GM21447 (cell line): ENCODE results near the gene GRIK3.

Experiments used
- ATAC-seq: cut with Tn5 transposase; IDR thresholded peaks from one replicate; pipeline ENCODE4 v1.9.1; 2021; ENCODE audit not compliant: unreplicated experiment

GRIK3 gene

GRCh38 chr1:37047542-37047941, 13.2 kb upstream of the GRIK3 start:
- no peak for ATAC-seq

- no peak for ATAC-seq
These were observed 8.8 kb upstream of the GRIK3 start for GRCh38 chr1:37043101-37043500.

- no peak for ATAC-seq
These were observed 8.2 kb upstream of the GRIK3 start for GRCh38 chr1:37042506-37042905.

DNA sequence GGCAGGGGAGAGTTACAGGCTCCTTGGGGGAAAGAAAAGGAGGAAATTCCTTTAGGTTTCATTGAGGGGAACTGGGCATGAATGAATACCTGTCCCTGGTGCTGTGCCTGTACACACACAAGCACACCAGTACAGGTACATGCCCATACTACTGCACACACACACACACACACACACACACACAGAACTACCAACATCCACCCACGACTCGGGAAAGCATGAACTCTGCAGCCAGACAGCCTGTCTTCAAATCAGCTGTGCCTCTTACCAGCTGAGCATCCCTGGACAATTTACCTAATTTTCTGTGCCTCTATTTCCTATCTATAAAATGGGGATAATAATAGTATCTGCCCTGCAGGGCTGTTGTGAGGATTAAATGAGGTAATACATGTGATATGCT, 7.2 kb upstream of the GRIK3 start:
- ATAC-seq = no peak

DNA sequence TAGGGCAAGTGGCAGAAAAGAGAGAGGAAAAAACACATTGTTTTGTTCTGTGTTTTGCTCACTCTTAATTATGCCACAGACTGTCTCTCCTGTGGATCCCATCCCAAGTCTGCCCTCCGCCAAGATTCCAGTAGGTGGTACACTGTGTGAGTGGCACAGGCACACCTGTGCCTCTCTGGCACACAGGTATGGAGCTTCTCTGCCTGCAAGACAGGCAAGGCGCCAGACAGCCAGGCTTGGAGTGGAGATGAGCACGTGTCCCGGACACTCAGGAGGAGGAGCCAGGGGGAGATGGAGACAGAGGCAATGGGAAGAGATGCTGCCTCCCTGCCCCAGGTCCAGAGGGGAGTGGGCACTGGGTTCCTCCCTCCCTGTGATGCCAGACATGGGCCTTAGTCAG, 6.5 kb upstream of the GRIK3 start:
- no peak for ATAC-seq

GRCh38 chr1:37040261-37040660, 5.9 kb upstream of the GRIK3 start:
- no peak for ATAC-seq

DNA sequence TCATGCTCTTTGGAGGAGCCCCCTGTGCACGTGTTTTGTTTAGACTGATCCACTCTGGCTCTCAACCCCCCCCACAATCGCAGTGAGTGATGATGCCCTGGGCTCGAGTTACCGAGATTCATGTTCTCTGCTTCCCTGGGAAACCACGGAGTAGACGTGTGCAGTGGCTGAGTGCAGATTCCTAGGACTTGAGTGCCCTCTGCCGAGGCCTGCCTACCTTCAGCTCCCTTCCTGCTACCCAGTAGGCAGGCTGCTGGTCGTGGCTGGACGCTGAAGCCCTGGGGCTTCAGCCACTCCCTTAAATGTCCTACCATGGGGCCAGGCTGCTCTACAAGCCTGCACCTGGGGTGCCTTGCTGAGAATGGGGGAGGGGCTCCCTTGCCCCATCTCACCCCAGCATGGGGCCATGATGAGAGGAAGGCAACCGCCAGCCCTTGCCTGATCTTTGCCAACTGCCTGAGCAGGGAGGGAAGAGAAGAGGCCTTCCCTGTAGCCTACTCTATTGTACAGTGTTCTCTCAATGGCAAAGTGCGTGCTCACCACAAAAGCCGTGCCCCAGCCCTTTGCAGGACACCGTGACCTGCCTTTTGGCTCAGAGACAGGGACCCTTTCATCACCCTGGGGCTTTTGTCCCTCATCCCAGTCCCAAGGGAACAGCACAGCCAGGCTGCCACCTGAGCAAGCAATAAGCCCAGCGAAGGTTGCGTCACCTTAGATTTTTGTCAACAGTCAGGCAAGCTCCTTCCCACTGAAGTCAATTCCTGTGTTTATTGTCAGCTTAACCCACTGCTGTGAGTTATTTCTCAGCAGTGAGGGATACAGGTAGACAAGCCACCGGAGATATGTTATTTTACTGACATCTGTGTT, 4.1 kb upstream of the GRIK3 start:
- ATAC-seq = no peak

DNA sequence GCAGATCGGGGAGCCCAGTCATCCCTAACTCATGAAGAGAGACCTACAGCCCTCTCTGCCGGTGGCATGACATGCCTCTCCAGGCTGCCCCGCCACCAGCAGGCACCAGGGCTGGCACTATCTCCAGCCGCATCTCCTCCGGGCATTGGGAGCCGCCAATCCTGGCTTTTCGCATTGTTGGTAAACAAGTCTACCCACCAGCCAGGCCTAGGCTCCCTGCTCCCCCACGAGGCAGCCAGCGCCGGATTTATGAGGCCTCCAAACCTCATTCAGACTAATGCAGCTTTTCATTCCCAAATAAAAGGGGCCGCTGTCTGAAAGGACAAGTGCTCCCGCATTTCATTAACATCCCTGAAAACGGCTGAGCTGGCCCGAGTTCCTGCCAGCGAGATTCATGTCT, 3.4 kb upstream of the GRIK3 start:
- ATAC-seq = no peak

- no peak for ATAC-seq
These were observed 2.3 kb upstream of the GRIK3 start for GRCh38 chr1:37036667-37037053.

DNA sequence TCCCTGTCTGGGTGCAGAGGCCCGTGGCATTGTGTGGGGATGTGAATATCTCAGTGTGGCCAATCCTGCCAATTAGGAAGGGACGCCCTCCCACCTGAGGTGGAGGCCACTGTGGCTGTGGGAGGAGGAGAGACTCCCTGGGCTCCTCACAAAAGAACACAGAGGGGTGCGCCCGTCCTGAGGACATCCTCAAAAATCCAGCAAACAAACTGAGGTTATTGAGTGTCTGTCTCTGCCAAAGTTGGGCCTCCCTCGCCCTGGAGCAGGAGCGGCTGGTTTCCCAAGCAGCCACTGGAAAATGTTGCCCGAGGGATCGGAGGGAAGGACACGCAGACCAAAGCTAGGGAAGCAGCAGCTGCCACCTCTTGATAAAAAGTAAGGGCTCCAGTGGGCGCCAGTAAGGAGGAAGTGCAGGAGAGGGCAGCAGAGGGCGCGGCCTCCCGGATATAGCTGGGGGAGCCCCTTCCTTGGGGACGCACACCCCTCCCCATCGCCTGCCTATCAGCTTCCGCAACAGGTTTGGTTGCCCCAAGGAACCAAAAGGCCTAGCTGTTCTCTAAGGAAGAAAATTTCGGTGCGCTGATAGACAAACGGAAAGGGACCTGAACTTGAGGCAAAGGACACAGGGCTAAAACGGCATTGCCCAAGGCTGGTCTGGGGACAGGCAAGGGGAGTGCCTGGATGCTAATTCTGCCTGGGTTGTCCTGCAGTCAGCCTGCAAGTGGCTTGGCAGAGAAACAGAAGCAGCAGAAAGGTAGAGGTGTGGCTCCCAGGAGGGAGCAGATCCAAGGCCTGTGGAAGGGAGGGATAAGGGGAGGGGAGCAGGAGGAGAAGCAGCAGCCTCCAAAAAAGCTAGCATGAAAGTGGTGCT, 1.7 kb upstream of the GRIK3 start:
- no peak for ATAC-seq

DNA sequence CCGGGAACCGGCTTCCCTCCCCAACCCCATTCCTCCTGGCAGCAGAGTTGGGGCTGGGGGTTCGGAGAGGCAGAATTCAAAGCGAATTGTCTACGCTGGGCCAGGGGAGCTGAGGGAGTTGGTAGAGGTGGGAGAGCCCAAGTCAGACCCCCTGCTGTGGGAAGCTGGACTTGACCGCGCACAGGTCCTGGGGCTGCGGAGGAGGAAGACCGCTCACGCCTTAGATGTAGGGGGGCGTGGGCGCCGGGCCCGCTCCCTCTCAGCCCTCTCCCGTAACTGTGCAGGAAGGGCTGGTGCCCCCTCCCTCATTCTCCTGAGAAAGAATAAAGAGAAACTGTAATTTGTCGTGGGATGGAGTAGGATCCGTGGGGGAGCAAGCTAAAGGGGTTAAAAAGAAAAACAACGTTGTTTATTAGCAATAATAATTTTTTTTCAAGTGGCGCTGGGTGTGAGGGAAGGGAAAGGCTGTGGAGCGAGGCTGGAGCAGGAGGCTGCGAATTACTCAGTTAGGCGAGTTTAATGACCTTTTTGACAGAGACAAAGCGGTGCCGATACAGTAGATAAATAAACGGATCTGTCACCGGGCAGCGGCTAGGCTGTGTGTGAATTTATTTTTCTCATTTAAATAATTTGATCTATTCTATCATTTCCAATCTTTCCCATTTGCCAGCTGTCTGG, 838 bp upstream of the GRIK3 start:
- no peak for ATAC-seq

GRCh38 chr1:37033355-37034101, 787 bp downstream of the GRIK3 start:
- no peak for ATAC-seq

DNA sequence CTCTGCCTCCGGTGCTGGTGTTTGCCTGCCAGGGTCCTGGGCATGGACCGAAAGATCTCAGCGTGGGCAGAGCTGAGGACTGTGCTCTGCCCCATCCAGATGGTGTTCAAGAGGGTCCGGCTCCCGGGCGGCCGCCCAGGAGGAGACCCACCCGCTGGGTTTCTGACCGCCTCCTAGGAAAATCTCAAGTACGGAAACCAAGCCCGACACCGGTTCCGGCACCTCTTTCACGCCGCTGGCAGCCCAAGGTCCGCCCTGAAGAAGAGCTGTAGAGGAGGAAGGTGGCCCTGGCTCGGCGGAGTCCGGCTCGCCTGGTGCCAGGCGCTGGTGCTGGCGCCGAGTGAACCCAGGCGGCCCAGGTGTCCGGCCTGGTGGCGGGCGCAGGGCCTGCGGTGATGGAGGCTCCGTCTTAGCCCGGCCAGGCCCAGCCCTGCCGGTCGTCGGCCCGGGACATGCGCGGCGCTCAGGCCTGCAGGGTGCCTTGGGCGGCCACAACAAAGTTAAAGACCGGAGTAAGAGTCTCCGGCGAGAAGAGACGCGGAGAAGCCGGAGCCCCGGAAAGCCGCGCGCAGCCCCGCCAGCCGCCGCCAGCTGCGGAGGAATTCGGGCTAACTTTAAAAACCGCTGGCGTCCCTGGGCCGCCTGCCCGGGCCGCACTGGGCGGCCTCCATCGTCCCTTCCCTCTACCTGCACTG, 1.5 kb downstream of the GRIK3 start:
- ATAC-seq = no peak

GRCh38 chr1:37031871-37032270, 2.4 kb downstream of the GRIK3 start:
- no peak for ATAC-seq

DNA sequence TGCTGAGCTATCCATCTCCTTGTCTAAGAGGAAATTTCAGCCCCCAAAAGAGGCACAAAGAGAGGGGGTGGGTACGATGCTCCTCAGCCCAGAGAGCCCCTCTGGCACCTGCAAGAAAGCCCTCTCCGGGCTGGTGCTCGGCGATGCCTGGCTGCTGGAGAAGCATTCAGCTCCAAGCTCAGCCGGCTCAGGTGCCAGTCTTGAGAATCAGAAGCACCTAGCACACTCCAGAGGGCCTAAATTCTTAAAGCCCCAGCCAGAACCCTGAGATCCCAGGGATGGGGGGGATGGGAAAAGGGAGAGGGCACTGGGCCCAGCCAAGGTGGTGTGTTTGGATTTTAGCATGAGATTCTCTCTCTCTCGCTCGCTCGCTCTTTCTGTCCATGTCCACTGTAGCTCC, 2.9 kb downstream of the GRIK3 start:
- ATAC-seq = no peak

DNA sequence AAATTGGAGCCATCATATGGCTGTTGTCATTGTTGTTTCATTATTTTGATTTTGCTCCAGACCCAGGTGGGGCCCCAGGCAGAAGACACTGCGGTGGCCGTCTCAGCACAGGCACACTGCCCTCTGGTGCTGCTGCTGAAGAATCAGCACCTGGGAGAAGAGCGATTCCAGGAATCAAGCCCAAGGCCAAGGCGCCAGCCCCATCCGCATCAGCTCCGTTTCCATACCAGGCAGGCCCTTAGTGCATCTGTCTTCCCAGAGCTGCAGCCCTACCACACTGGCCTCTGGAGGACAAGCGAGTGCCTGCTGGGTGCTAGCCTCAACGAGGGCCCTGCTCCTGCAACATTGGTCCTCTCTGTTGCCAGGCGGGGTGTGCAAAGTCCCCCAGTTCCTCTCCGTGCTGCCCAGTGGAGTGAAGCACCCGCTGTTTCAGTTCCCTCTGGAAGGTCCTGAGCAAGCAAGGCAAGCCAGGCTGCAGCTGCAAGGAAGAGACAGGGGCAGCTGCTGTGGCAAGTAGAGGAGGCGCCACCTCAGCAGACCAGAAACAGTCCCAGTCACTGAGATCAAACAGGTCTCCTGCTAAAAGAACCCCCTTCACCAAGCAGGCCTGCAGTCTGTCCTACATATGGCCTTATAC, 5.2 kb downstream of the GRIK3 start:
- no peak for ATAC-seq

DNA sequence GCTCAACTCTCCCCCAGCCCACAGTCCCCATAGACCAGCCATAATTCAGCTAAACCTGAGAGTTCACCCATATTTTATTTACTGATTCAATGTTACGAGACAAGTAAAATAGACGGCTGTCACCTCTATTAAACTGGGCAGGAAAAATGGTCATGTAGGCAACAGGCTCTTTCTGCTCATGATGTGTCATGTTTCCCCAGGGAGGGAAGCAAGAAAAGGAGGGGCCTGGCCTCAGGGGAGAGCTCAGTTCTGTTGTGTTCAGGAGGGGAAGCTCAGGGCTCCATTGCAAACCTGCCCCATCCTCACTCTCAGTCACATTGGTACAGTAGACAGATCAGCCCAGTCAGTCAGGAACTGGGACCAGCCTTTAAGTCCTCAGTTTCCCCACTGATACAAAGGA, 12.8 kb downstream of the GRIK3 start:
- no peak for ATAC-seq

- ATAC-seq = no peak
These were observed 13.6 kb downstream of the GRIK3 start for GRCh38 chr1:37020653-37021277.

DNA sequence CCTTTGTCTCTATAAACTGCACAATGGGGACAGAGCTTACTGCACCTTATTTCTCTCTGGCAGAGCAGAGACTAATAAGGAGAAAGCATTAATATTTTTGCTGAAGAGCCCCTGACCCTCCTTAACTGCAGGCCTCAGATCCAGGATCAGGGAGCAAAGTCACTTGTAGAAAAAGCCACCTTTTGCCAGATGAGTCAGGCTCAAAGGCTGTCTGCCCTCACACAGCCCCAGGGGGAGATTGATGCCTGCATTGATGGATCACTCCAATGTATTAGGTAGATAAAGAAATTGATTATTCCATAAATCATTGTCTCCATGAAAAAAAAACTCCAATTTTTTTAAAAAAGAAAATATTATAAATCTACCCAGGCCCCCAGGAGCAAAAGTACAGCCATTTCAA, 15.8 kb downstream of the GRIK3 start:
- ATAC-seq = no peak
